Measurements from ENCODE around the gene EFCAB6. TPM values are rescaled to one million over a fixed set of nuclear protein-coding genes. Genes with fewer than 3 reads are reported as not detected.
A peak's percentile ranks its signal among the peaks of the same experiment; 100 is the strongest.

The EFCAB6 gene
- total RNA-seq, 1 donor from 2014 or later = 1.7 TPM

DNA sequence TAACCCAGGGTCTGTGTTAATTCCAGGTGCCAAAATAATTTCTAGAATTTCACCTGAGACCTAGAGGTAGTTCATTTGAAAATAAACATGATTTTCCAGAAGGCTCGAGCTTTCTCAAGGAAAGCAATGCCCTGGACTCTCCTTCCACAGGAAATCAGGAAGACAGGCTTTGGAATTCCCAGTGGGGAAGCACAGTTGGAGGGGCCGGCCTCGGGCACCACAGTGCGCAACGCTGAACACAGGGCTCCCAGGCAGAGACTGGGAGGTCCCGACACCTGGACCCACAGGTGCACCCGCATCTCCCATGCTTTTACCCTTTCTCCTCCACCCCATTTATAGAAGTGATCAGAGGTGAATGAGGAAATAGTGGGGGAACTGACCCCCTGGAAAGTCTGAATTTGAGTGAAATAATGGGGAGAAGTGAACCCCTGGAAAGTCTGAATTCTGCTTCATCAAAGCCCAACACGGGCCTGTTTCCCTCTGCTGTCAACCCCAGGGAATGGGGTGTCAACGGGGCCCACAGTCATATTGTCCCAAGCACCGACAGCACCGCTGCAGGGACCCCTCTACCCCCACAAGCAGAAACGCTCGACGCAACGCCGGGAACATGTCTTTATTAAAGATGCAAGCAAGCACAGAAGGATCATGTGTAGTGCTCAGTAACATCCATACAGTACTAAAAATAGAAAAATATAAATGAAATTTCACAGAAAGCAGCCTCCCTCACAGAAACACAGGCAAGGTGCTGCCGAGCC is 12.0 kb upstream of the EFCAB6 start:
- ATAC-seq (ENCODE audit: poor library complexity) (no peak), DNase-seq (no peak)
- intact Hi-C loops (cut with DNase I) = loop anchor here (10.0 kb wide), 1 partner anchor 439 kb away; no protein-coding TSS in a partner anchor

DNA sequence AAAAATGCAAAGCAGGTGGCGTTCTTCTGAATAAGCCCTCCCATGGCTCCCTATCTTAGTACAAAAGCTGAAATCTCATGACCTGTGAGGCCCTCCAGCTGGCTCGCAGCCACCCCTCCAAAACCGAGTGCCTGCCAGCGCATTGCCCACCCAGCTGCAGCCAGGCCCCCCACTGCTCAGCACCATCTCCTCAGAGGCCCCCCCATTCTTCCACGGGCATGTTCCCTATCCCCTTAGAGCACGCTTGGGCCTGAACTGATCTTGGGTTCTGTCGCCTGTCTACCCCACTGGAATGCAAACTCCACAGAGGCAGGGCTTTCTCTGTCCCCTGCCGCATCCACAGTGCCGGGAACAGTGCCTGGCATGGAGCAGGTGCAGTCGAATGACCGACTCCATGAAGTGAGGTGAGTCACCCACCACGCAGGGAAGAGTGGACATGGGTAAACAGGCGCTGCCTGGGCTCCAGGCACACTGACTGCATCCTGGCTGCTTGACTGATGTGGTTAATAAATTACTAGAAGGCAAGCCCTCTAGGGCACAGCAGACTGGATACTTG is 11.3 kb upstream of the EFCAB6 start:
- ATAC-seq (ENCODE audit: poor library complexity) = no peak
- intact Hi-C loops (cut with DNase I) = loop anchor here (10.0 kb wide), 1 partner anchor 439 kb away; no protein-coding TSS in a partner anchor
- no peak for DNase-seq

DNA sequence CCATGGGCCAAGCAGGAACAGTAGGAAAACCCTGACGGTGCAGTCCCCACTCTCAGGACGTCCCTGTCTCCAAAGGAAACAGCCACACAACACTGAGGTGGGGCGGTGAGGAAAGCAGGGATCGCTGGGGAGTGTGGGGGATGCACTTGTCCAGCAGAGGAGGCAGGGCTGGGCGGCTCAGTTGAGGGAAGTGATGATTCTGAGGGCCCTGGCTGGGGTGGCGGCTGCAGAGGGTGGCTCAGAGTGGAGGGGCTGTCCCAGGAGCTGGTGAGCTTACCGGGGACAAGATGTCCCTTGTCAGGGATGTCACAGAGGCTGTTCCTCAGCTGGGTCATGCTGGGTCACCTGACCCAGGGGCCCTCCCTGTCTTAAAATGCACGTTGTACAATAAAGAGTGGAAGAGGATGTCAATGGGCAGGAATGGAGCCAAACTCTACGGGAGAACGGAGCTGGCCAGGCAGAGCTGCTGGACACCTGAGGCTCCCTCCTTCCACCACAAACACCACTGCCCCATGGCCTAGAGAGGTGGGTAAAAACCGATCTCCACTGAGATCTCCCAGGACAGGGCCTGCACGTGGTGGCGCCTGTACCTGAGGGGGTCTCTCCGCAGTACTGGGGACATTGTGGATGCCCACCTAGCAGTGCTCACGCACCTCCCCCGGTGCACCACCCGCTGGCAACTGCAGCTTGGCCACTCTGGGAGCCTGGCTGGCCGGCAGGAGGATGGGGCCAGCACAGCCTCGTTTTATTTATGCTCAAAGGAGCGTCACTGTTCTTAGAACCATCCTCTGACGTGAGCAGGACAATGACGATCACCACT is 9.7 kb upstream of the EFCAB6 start:
- intact Hi-C loops (cut with DNase I) = loop anchor here (10.0 kb wide), 1 partner anchor 437 kb away; no protein-coding TSS in a partner anchor
- ATAC-seq (ENCODE audit: poor library complexity) (no peak), DNase-seq (no peak)

DNA sequence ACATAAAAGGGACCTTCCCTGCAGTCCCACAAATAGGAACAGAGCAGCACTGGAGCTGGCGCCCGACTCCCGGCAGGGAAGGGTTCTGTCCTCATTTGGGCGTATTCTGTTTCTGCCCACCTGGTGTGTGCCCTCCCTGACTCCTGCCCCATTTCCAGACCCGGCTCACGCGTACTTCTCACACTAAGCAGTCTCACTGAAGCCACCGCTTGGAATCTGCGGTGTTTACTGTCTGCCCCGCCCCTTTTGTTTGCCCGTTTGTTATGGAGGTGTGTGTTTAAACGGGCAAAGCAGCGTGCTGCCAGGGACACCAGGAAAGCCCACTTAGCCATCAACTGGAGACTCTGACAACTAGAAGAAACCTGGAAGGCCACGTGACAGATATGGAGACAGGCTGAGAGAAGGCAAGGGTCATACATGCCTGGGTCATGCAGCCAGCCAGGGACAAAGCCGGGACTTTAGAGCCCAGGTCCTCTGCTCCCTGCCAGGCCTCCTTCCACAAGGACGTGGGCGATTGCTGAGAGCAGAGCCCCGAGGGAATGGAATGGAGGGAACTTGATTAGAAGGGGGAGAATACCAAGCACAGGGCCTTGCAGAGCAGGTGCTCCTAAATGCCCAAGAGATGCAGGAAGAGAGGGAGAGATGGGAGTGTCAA is 8.7 kb upstream of the EFCAB6 start:
- DNase-seq = no peak
- intact Hi-C loops (cut with DNase I) = loop anchor here (10.0 kb wide), 1 partner anchor 436 kb away; no protein-coding TSS in a partner anchor
- no peak for ATAC-seq (ENCODE audit: poor library complexity)

DNA sequence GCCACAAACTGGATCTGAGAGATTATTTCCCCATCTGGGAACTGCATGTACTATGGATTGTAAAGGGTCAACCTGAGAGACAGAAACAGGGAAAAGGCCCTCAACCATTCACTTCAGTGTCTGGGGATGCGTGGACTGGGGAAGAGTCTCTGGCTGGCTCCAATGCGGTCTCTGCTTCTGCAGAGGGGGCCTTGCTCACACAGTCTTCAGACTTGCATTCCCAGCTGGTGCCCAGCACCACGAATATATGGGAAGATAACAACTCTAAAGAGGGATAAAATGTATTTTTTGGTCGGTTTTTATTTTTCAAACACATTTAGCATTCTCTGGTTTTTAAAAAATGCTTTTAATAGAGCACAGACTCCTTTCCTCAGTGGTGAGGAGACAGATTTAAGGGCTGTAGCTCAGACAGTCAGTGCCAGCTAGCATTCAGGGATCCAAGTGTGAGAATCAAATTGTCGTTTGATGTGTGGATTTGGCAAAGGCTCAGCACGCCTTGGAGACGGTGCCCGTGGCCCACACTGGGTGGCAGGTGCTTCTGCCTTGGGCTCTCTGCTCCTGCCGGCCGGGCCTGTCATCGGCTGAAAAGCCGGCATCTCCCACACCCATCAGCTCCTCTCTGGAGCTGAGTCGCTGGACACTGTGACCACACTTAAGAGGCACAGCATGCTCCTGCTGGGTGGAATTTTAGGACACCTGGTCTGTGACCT is 8.0 kb upstream of the EFCAB6 start:
- DNase-seq = no peak
- no peak for ATAC-seq (ENCODE audit: poor library complexity)
- intact Hi-C loops (cut with DNase I) = loop anchor here (10.0 kb wide), 1 partner anchor 435 kb away; no protein-coding TSS in a partner anchor

DNA sequence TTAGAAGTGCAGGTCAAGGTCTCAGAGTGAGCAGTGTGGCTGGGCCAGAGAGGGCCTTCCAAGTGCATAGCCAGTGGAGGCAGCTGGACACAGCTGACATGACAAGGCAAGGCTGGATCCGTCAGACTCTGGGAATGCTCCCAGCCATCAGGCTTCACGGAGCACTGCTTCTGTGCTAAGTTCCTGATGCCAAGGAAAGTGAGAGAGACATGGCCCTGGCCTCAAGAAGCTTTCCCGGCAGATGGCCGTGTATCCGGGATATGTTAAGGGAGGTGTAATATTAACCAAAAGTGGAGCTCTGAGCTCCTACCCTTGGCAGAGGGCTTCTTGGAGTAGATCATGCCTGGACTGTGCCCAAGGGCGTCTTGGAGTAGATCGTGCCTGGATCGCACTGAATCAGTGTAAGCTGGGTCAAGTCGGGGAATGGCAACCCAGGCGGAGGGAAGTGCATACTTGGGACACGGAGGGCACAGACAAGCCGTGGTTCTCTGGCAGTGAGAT is 7.4 kb upstream of the EFCAB6 start:
- DNase-seq = no peak
- ATAC-seq (ENCODE audit: poor library complexity) = no peak
- intact Hi-C loops (cut with DNase I) = no loop called here

DNA sequence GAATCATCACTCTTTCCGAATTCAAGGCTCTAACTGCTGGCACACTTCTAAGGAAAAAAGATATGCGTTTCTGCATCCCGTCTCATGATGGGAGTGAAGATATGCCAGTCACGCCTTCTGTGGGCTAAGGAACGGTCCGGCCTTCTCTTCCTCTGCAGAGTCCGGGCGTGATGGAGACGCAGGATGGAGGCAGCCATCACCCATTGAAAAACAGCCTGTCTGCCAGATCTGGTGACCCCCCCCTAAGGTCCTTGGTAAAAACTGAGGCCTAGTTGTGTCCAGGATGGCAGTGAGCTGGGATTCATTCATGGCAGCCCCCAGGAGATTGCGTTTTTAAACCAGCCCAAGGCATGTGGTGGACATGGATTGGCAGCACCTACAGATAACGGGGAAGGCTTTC is 6.9 kb upstream of the EFCAB6 start:
- intact Hi-C loops (cut with DNase I) = no loop called here
- DNase-seq (no peak), ATAC-seq (ENCODE audit: poor library complexity) (no peak)

DNA sequence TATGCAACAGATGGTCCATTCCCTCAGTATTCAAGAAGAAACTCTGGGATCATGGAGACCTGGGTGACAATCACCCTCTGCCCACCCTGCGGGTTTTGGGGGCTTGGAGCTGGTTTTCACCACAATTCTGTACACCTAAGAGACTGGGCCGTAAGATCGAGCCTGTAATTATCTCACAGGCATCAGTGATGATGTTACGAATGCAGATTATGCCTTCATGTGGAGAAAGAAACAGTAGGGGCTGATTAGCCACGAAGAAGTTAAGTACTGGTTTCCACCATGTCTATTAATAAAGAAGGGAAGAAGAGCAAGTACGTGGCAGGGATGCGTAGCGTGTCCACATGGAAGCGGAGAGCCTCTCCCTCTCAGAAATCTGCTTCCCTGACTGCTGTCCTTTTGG is 5.3 kb upstream of the EFCAB6 start:
- ATAC-seq (ENCODE audit: poor library complexity) (no peak), DNase-seq (no peak)
- intact Hi-C loops (cut with DNase I) = no loop called here

DNA sequence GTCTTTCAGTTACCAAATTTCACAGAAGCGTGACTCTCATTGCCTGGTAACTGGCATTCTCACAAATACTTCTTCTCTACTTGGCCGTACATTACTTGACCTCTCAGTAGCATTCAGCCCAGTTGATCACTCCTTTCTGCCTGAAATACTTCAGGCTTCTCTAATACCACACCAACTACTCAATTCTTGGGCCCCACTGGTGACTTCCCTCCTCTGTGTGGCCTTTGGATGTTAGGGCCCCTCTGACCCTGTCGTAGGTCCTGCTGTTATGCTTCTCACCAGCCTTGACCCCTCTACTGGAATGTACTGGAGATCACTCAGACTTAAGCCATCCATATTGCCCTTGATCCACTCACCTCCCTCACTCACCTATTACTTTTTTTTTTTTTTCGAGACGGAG is 2.2 kb upstream of the EFCAB6 start:
- DNase-seq = no peak
- intact Hi-C loops (cut with DNase I) = no loop called here
- no peak for ATAC-seq (ENCODE audit: poor library complexity)

DNA sequence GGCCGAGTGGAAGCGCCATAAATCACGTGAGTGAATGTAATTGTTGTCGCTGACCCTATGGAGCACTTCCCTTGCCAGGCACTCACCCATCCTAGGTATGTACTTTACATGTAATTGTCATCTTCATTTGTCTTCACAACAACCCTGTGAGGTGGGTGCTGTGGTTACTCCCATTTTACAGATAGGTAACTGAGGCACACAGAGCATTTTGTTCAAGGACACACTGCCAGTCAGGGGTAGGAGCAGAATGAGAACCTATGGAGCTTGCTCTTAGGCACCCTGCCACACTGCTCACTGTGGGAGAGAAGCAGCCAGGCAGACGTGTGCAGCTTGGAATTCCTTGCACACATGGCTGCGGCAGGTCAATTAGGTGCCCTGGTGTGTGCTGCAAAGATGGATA is 785 bp upstream of the EFCAB6 start:
- ATAC-seq (ENCODE audit: poor library complexity) = no peak
- DNase-seq = no peak
- intact Hi-C loops (cut with DNase I) = no loop called here

DNA sequence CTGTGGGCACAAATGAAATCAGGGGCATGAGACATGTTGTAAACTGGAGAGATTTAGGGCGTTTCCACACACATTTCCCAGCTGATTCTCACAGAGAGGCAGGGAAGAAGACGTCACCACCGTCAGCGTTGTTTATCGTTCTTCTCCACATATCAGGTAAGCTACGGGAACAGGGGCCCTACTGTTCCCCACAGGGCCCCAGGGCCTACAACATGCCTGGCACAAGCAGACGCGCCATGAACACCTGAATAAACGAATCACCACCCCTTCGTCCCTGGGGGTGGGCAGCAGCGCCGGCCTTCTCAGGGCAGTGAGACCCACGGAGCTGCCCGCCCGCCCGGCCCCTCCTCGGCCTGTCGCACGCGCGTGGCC is 342 bp downstream of the EFCAB6 start:
- DNase-seq (no peak), ATAC-seq (ENCODE audit: poor library complexity) (peak; percentile 51)
- intact Hi-C loops (cut with DNase I) = no loop called here

DNA sequence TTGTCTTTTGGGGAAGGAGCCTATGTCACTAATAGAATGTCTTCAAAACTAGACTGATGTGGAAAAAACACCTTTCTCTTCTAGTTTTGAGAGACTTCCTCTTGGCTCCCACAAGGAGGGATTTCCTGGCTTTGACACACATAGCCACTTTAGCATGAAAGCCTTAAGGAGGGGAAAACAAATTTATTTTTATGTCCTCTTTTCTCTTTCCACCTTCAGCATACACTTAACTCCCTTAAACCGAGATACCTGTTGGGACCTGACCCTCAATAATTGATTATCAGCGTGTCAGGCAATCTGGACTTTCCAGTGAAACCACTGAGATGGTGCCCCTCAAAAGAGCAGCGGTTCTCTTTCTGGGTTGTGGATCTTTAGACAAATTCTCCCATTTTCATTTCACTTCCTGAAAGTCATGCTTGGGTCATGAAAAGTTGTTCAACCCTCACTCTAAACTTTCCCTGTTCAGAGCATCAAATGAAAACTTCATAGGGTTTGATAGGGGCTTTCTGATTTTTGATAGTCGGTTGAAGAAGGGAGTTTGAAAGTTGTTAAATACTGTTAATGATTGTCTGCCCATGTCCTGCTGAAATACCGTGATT is 9.1 kb downstream of the EFCAB6 start:
- no peak for DNase-seq
- ATAC-seq (ENCODE audit: poor library complexity) = no peak
- intact Hi-C loops (cut with DNase I) = no loop called here

DNA sequence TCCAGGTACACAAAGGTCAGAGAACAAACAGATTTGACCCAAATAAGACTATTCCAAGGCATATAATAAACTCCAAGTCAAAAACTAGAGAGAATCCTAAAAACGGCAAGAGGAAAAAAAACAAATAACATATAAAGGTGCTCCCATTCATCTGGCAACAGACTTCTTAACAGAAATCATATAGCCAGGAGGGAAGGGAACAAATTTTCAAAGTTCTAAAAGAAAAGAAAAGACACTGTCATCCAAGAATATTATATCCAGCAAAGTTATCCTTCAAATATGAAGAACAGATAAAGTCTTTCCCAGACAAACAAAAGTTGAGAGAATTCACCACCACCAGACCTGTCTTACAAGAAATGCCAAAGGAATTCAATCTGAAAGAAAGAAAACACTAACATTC is 11.1 kb downstream of the EFCAB6 start:
- no peak for ATAC-seq (ENCODE audit: poor library complexity)
- intact Hi-C loops (cut with DNase I) = no loop called here

DNA sequence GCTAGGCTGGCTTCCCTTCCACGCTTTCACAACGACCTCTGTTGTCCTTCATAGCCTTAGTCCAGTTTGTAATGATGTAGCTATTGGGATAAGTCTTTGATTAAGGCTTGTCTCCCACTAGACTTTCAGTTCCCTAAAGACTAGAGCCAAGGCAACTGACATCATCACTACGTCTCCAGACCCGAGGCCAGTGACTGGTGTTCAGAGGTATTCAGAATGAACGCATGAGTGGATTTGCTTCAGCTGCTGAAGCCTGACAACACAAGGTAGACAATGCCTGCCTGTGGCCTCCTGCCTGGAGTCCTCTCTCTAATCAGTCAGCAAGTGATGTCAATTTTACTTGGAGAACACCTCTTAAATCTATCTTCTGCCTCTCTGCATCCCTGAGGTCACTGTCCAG is 13.6 kb downstream of the EFCAB6 start:
- ATAC-seq (ENCODE audit: poor library complexity) (no peak), DNase-seq (no peak)
- intact Hi-C loops (cut with DNase I) = loop anchor here (10.0 kb wide), 1 partner anchor 404 kb away; no protein-coding TSS in a partner anchor

More for the DNA sequence above, 11.1 kb downstream of the EFCAB6 start:
- no peak for DNase-seq

DNA sequence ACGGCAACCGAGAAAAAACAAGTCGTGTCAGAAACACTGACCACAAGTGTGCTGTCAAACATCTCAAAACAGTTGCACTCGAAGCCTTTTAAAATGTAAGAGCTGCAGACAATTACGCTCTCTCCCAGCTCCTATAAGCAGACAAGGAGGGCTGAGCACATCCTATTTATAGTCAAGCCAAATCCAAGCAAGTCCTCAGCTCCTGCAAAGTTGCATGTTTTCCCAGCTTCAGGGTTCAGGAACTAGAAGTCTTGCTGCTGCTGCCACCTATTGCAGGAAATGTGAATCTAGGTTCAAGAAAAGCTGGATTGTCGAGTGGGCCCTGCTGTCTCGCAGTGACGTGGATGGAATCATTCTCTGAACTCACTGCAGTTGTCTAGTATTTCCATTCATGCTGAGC is 15.5 kb downstream of the EFCAB6 start:
- intact Hi-C loops (cut with DNase I) = loop anchor here (10.0 kb wide), 1 partner anchor 402 kb away; no protein-coding TSS in a partner anchor
- DNase-seq (no peak), ATAC-seq (ENCODE audit: poor library complexity) (peak; percentile 90)

DNA sequence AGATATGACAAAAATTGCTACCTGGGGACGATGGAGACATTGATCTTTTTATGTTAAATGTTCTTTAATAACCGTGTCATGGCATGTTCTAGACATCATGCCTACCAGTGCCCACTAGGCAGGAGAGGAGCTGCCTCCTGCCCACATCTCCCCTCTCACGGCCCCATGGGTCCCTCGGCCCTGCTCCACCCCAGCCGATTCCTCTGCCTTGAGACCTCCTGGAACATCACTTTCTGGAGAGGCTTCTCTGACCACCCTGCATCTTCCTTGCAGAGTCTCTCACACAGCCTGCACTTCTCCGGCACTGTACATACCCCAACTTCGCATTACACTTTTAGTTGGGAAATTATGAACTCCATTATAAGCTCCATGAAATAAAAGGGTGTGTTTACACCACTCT is 16.8 kb downstream of the EFCAB6 start:
- intact Hi-C loops (cut with DNase I) = loop anchor here (10.0 kb wide), 1 partner anchor 401 kb away; no protein-coding TSS in a partner anchor
- ATAC-seq (ENCODE audit: poor library complexity) = no peak

DNA sequence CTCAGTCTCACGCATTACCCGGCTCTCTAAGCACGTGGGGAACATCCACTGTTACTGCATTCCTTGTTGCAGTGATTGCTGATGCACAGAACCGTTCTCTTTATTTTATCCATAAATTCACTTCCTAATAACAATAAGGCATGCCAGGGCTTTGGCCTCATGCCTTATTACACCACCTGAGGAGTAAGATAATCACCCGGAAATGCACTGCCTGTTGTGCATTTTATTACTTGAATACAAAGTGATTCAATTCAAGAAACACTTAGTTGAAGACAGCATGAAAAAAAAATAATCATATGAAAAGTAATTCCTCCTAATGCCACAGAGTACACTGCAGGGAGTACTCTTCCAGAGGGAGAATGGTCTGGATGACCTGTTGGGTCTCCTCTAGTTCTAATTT is 19.2 kb downstream of the EFCAB6 start:
- intact Hi-C loops (cut with DNase I) = loop anchor here (10.0 kb wide), 1 partner anchor 398 kb away; no protein-coding TSS in a partner anchor
- no peak for DNase-seq
- no peak for ATAC-seq (ENCODE audit: poor library complexity)

More for the DNA sequence above, 16.8 kb downstream of the EFCAB6 start:
- DNase-seq = no peak

DNA sequence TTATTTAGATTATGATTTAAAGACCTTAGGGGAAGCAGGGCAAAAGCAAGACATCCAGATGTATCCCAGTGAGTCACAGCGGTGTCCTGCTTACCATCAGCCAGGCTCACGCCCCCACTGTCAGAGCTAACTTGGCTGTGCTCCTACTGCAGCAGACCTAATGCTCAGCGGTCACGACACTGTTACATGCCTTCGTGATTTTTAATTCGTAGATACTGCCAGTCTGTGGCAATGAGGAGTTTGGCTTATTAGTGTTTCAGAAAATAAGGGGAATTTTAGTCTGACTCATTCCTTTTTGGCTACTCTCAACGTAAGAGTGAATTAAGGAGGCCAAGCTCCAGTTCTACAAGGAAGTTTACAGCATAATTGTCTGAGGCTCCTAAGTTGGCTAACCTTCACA is 22.7 kb downstream of the EFCAB6 start:
- DNase-seq = peak; percentile 56
- ATAC-seq (ENCODE audit: poor library complexity) = peak; percentile 91
- intact Hi-C loops (cut with DNase I) = no loop called here
